ENCODE measurements around the gene RPF1.
"Not testable (repeated sequence)": the region's sequence is repeated elsewhere in the genome, so short reads cannot be mapped to it uniquely, and the experiment has no call there.

Gene RPF1

DNA sequence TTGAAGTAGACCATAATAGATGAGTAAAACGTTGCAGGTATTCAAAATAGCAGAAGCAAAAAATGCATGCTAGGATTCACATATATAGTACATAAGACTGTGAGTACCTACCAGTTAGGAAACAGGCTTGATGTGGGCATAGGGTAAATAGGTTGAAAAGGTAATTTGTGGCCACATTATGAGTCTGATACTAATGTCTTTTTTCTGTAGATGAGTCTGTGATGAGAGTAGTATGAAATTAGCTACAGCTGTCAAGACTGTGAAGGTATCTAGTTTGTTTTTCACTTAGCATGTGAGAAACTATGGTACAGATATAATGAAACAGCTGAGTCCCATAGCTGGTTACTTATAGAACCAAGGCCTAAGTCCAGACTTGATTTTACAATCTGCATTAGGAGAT is 14.7 kb downstream of the RPF1 start:
- DNase-seq: no peak

DNA sequence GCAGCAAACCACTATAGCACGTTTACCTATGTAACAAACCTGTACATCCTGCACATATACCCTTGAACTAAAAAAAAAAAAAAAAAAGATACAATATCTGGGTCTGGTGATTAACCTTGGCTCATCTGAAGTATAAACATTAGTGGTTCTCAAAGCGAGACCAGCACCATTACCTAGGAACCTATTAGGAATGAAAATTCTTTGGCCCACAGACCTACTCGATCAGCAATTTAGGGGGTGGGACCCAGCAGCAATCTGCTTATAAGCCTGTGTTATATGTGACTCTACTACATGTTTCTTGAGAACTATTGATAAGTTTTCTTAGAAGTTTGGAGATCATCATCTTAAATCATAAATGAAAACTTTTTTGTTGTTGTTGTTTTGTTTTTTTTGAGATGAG is 17.4 kb downstream of the RPF1 start:
- no peak for DNase-seq

DNA sequence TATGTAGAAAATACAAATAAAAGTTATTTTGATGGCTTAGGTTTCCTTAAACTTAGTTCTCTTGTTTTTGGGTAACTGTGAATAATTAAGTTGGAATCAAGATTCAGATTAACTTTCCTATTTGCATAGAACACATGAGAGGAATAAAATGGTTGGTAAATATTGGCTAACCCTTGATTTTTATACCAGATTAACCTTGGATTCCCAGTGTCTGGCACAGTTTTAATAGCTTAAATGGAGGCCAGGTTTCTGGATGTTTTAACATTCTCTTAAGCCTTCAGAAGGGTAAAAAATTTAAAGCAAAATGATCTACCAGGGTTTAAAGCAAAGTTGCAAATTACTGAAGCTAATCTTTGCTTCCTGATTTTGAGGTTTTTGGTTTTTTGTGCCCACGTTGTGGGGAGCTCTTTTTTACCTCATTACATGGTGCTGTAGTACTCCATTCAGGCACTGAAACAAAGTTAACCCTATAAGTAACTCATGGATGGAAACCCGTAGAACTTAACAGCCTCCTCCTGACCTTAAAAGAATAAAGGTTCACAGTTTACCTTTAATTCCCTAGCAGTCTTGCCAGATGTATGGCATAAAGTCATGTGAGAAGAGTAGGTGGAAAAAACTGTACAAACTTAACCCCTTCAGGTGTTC is 18.7 kb downstream of the RPF1 start:
- no peak for DNase-seq

DNA sequence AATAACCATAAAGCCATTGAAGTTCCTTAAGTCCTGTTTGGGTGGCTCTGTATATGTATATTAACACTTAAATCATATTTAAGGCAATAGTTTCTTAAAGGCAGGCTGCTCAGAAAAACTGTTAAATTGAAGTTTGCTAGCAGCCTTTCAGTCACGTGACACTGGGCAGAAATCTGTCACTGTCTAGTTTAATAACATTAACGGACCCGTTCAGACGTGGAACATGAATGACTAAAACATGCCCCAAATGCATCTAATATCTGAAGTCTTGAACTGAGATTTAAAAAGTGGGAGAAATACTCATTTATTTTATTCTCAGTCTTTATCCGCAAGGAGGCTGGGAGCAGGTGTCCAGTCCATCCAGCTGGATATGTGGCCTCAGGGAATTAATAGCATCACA is 23.9 kb downstream of the RPF1 start:
- no peak for DNase-seq

DNA sequence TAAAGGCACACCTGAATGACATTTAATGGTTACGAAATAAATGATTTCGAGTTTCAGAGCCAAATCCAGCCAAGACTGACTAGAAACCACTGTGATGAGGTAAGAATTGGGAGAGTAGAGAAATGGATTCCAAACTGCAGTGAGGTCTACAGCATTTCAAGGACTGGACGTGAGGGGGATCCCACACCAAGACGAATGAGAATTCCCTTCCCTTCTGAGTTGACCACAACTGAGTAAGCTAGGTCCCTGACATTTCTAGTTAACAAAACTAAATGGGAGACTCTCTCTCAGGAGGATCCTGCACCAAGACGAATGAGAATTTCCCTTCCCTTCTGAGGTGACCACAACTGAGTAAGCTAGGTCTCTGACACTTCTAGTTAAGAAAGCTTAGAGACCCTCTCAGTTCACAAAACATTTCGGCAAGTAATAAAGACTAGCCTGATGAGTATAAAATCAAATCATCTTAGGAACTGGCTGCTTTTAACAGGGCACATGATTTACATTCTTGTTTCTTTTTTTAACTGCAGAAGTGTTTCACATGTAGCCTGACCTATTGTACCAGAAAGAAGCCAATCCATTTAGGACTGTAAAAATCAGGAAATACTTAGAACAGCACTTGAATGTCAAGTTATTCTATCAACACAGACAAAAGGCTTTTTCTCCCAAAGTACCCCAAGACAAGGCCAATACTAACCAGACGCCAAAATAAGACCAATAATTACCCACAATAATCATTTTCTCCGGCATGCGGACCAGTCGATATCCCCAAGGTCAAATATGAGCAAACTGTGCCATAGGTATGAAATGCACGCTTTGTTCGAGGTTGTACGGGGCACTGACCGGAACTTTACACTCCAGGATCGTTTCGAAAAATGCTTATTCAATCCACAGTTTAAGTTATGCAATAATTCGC is 25.8 kb downstream of the RPF1 start:
- DNase-seq: peak; percentile 68

DNA sequence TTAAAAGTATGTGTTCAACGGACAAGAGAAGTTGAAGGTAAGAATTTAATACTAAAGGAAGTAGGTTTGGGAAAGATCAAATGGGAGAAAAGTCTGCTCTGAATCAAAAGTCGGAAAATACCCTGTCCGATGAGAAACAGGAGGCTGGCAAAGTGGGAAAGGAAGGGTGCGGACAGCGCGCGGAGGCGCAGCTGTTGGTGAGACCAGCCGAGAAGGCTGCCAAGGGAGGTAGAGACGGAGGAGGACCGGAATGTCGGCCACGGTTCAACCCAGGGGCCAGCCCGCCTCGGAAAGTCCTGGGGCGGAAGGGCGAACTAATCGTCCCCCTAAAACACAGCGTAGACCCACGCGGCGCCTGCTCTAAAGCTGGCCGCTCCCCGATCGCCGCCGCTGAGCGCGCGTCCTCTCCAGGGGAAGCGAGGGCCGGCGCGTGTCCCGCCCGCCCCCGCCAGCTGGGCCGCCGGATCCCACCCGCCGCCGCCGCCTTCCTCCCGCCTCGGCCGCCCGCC is 26.5 kb downstream of the RPF1 start:
- DNase-seq: no peak

DNA sequence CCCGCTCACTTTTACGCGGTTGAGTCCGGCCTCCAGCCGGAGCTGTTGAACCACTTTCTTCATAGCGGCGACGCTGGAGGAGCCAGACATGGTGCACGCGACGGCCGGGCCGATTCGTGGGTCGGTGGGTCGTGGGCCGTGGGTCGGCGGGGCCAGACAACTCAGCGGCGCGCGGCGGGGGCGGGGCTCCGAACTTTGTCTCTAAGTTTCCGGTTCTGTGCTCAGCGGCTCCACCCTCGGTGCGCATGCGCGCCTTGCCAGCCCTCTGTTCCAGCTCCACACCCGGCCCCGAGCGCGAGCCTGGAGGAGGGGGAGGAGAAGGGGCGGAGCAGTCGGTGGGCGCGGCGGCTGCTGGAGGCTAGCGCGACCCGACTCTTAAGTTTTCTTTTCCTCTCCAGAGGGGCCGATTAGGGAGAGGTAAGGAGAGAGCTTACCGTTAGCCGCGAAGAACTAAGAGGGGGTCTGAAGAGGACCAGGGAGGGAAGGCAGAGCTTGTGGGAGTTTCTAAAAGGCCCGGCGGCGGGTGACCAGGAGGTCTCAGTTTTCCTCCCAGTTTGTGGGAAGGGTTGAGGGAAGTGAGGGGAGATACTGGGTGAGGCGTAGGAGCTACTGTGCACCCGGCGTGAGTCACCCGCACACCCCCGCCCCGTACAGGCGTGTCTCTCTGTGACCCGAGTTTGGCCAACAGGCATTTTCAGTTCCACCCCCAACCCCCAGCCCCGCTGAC is 27.1 kb downstream of the RPF1 start, which contains the start of the genes GNG5 and SPATA1:
TSS of gene GNG5 (minus strand) at position 580 of the 727 bp plus-strand sequence. CDS start at position 90, 490 bp downstream.
TSS of gene SPATA1 (plus strand) at position 385 of the 727 bp plus-strand sequence. CDS start 9,974 bp downstream, outside the sequence.
- DNase-seq: peak; percentile 98

DNA sequence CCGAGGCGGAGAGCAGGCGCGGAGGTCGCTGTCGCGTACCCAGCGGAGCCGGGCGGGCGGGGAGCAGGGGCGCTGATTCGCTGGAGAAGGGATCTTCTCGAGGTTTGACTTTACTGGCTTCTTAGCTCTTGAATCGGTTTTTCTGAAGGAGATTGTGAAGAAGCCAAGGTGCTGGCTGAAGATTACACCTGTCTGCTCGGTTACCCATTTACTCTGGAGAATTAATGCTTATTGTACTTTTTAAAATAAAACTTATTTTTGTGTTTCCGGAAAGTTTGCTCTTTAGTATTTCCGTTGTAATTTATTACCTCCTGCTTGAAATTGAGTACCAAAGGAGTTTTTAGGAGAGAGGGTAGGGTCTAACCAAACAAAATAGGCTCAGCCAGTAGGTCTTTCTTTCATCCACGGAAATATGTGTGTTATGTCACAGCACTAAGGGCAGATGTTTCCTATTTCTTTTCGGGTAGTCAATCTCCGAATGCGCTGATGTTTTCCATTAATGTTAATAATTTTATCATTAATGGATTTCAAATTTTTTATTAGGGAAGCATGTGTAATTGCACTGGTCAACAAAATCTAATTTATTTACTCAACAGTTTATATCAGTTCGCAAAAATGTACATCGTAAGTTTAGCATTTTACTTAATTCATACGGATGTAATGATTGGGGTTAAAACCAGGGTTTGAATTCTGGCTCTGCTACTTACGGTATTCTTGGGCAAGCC is 27.8 kb downstream of the RPF1 start:
- DNase-seq: no peak

DNA sequence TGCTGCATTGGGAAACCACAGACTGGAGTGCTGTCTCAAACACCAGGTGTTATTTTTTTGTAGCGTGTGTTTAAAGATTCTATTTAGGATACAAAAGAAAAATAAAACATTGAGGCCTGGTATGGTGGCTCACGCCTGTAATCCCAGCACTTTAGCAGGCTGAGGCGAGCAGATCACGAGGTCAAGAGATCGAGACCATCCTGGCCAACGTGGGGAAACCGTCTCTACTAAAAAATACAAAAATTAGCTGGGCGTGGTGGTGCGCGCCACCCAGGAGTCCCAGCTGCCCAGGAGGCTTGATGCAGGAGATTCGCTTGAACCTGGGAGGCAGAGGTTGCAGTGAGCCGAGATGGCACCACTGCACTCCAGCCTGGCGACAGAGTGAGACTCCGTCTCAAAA is 28.8 kb downstream of the RPF1 start:
- DNase-seq: not testable (repeated sequence)

DNA sequence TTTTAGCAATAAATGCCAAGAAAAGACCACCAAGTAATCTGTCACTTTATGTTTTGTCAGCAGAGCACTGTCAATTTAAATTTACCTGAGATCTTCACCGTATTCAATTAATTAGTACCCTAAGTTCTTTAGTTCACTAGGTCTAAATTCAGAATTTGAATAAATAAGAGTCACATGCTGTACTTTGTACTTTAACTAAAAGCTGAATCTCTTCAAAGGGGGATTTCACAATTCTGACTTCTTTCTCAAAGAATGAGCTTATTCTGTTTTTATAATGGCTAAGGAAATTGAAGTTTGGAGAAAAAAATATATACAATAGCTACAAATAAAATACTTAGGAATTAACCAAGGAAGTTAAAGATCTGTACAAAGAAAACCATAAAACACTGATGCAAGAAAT is 29.4 kb downstream of the RPF1 start:
- no peak for DNase-seq

DNA sequence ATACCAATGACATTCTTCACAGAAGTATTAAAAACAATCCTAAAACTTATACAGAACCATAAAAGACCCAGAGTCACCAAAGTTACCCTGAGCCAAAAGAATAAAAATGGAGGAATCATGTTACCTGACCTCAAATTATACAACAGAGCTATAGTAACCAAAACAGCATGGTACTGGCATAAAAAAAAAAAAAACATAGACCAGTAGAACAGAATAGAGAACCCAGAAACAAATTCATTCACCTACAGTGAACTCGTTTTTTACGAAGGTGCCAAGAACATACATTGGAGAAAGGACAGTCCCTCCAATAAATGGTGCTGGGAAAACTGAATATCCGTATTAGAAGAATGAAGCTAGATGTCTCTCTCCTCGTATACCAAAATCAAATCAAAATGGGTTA is 30.0 kb downstream of the RPF1 start:
- DNase-seq: no peak

DNA sequence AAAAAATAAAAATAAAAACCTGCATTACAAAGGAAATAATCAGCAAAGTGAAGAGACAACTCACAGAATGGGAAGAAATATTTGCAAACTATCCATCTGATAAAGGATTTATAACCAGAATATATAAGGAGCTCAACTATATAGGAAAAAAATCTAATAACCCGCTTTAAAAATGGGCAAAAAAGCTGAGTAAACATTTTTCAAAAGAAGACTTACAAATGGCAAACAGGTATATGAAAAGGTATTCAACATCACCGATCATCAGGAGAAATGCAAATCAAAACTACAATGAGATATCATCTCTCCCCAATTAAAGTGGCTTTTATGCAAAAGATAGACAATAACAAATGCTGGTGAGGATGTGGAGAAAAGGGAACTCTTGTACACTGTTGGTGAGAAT is 31.1 kb downstream of the RPF1 start:
- no peak for DNase-seq

DNA sequence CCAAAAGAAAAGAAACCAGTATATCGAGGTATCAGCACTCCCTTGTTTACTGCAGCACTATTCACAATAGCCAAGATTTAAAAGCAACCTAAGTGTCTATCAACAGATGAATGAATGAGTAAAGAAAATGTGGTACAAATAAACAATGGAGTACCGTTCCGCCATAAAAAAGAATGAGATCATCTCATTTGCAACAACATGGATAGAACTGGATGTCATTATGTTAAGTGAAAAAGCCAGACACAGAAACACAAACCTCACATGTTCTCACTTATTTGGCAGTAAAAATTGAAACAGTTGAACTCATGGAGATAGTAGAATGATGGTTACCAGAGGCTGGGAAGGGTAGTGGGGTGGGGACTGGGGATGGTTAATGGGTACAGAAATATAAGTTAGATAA is 31.6 kb downstream of the RPF1 start:
- DNase-seq: no peak

DNA sequence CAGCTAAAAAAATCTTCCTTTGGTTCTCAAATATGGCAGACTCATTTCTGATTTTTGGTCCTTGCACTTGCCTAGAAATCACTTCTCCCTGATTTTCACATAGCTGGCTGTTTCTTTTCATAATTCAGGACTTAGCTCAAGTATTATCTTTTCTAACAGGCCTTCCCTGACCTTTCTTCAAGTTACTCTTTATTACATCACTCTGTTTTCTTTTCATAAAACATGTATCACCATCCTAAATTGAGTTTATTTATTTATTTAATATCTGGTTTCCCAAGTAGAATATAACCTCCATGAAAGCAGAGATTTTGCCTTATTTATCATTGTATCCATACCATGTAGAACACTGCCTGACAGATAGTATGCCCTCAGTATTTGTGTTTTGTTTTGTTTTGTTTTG is 45.5 kb downstream of the RPF1 start:
- DNase-seq: no peak

DNA sequence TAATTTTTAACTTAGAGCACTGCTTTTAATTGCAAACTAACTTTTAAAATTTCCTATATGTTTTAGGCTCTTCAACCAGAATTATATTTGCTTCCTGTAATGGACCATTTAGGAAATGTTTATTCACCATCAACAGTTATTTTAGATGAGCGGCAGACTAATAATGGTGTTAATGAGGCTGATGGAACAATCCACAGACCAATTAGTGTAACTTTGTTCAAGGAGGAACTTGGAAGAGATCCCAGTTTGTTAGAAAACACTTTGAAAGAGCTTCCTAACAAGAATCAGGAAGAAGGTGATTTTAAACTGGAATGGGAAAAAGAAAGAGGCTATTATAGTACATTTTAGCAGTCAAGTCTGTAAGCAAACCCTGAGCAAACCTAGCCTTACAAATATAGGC is 46.7 kb downstream of the RPF1 start:
- DNase-seq: no peak

DNA sequence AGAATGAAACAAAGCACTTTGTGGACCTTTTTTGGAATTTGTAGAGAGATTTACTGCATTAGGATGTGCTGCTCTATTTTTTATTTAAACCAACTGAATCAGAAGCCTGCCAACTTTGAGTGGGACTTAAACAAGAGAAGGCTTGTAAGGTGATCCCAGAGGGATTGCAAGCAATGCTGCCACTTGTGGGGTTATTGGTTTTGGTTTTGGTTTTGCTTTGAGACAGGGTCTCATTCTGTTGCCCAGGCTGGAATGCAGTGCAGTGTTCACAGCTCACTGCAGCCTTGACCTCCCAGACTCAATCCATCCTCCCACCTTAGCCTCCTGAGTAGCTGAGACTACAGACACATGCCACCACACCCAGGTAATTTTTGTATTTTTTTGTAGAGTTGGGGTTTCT is 59.5 kb downstream of the RPF1 start:
- DNase-seq: no peak

DNA sequence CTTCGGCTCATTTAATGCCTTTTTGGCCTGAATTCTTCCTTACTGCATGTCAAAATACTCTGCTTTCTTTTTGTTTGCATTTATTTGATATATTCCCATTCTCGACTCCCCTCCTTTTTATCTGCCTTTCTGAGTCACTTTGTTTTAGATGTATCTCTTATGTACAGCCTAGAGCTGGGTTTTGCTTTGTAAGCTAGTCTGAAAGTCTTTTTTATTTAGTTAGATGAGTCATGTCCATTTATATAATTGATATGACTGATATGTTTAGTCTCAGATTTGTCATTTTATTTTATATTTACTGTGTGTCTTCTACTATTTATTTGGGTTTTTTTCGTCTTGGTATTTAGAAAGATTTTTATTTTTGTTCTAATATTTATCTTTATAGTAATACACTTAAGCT is 60.9 kb downstream of the RPF1 start:
- DNase-seq: no peak

DNA sequence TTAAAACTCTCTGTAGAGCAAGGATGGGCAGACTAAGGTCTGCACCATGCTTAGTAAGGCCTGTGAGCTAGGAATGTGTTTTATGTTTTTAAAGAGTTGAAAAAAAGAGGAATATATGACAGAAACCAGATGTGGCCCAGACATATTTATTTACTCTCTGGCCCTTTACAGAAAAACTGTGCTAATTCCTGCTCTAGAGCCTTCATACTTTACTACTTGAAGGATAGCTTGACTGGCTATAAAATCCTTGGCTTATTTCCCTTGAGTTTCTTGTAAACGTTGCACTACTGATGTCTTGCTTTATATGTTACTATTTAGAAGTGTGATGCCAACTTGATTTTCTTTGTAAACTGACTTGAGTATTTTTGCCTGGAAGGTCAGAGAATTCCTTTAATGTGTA is 61.7 kb downstream of the RPF1 start:
- no peak for DNase-seq

DNA sequence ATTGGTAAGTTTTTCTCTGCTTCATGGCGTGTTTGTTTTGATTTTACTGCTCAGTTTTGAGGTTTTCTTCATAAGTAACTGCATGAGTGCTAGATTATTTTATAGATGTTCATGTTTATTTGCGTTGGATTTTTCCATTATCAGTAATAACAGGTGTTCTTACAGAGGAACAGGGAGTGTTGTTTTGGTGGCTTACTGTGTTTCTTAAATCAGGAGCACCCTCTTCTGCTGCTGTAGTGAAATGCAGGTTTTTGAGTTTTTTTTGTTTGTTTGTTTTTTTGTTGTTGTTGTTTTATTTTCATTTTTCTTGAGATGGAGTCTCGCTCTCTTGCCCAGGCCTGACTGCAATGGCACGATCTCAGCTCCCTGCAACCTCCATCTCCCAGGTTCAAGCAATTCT is 62.6 kb downstream of the RPF1 start:
- no peak for DNase-seq

Data from EL (cell line).